ENCODE results near the gene PSMB11.

The PSMB11 gene

GRCh38 chr14:23085458-23085857 is 43.4 kb downstream of the PSMB11 start:
- peaks cover 92% of the 10 kb centered on the region for H3K36me3 ChIP-seq (ENCODE audit: insufficient read depth, low read length)

GRCh38 chr14:23086565-23086964 is 44.6 kb downstream of the PSMB11 start:
- Histone ChIP-seq H3F3A (ENCODE audit: low read depth) (no peaks in the 10 kb centered on the region), H3K27me3 (ENCODE audit: insufficient read depth, low read length, poor library complexity, severe bottlenecking) (no peaks in the 10 kb centered on the region), H3K4me2 (ENCODE audit: low read depth, low read length, poor library complexity, severe bottlenecking) (no peak overlapping the region), H3K9me3 (ENCODE audit: insufficient read depth, low read depth, low read length) (no peaks in the 10 kb centered on the region), H3K9me2 (replicated peaks; ENCODE audit: low read depth, low read length) (no peaks in the 10 kb centered on the region), H3K4me3 (ENCODE audit: low read length, poor library complexity, severe bottlenecking) (no peak overlapping the region), H3K79me2 (ENCODE audit: insufficient read depth, low read length) (peaks cover 25% of the 10 kb centered on the region), H3K36me3 (ENCODE audit: insufficient read depth, low read length) (peaks cover 88% of the 10 kb centered on the region; the same call in 1 of the 2 replicates), H3K4me1 (ENCODE audit: insufficient read depth, low read length, poor library complexity, severe bottlenecking) (peaks cover 3% of the 10 kb centered on the region), H4K20me1 (ENCODE audit: insufficient read depth, low read length, poor library complexity, severe bottlenecking) (peaks cover 6% of the 10 kb centered on the region), H3K9ac (ENCODE audit: low read depth, low read length, poor library complexity, severe bottlenecking) (no peak overlapping the region), H2AFZ (ENCODE audit: low read length) (no peak overlapping the region)
- TF ChIP-seq EZH2phosphoT487 (IDR thresholded peaks at IDR 0.05; ENCODE audit: borderline replicate concordance) (no peak), CTCF (conservative IDR thresholded peaks at IDR 0.05; ENCODE audit: low read length) (no peak)

More at GRCh38 chr14:23085458-23085857, 43.4 kb downstream of the PSMB11 start:
- Histone ChIP-seq H3K79me2 (ENCODE audit: insufficient read depth, low read length) (peaks cover 16% of the 10 kb centered on the region), H2AFZ (ENCODE audit: low read length) (no peak overlapping the region), H3K4me2 (ENCODE audit: low read depth, low read length, poor library complexity, severe bottlenecking) (no peak overlapping the region), H3K27me3 (ENCODE audit: insufficient read depth, low read length, poor library complexity, severe bottlenecking) (no peaks in the 10 kb centered on the region), H3F3A (ENCODE audit: low read depth) (no peaks in the 10 kb centered on the region), H3K9ac (ENCODE audit: low read depth, low read length, poor library complexity, severe bottlenecking) (no peak overlapping the region), H3K9me2 (replicated peaks; ENCODE audit: low read depth, low read length) (no peaks in the 10 kb centered on the region), H3K9me3 (ENCODE audit: insufficient read depth, low read depth, low read length) (no peaks in the 10 kb centered on the region), H3K4me3 (ENCODE audit: low read length, poor library complexity, severe bottlenecking) (no peak overlapping the region), H3K4me1 (ENCODE audit: insufficient read depth, low read length, poor library complexity, severe bottlenecking) (peaks cover 3% of the 10 kb centered on the region), H4K20me1 (ENCODE audit: insufficient read depth, low read length, poor library complexity, severe bottlenecking) (peaks cover 9% of the 10 kb centered on the region)
- TF ChIP-seq CTCF (conservative IDR thresholded peaks at IDR 0.05; ENCODE audit: low read length) (no peak), EZH2phosphoT487 (IDR thresholded peaks at IDR 0.05; ENCODE audit: borderline replicate concordance) (no peak)

- Histone ChIP-seq H3K9me2 (replicated peaks; ENCODE audit: low read depth, low read length) (no peaks in the 10 kb centered on the region), H3K4me2 (ENCODE audit: low read depth, low read length, poor library complexity, severe bottlenecking) (no peak overlapping the region), H3K79me2 (ENCODE audit: insufficient read depth, low read length) (peaks cover 56% of the 10 kb centered on the region), H3K36me3 (ENCODE audit: insufficient read depth, low read length) (peaks cover 74% of the 10 kb centered on the region), H3K27me3 (ENCODE audit: insufficient read depth, low read length, poor library complexity, severe bottlenecking) (no peaks in the 10 kb centered on the region), H3K4me3 (ENCODE audit: low read length, poor library complexity, severe bottlenecking) (no peak overlapping the region), H3F3A (ENCODE audit: low read depth) (no peaks in the 10 kb centered on the region), H4K20me1 (ENCODE audit: insufficient read depth, low read length, poor library complexity, severe bottlenecking) (peaks cover 34% of the 10 kb centered on the region), H2AFZ (ENCODE audit: low read length) (no peak overlapping the region), H3K9ac (ENCODE audit: low read depth, low read length, poor library complexity, severe bottlenecking) (no peak overlapping the region), H3K4me1 (ENCODE audit: insufficient read depth, low read length, poor library complexity, severe bottlenecking) (peaks cover 31% of the 10 kb centered on the region), H3K9me3 (ENCODE audit: insufficient read depth, low read depth, low read length) (no peaks in the 10 kb centered on the region)
- no peak for TF ChIP-seq EZH2phosphoT487 (IDR thresholded peaks at IDR 0.05; ENCODE audit: borderline replicate concordance)
- TF ChIP-seq CTCF (conservative IDR thresholded peaks at IDR 0.05; ENCODE audit: low read length) = no peak
Observed at GRCh38 chr14:23089498-23090253, 47.7 kb downstream of the PSMB11 start.
